OCI-LY3 (cell line): ENCODE measurements around the gene LAMC1.

Experiments used
- H2AFZ ChIP-seq: fragments of 200-600, 300-600 bp; shearing (Covaris generic); 2 replicates; pipeline ENCODE4 v1.6.0; 2014; ENCODE audit warnings: antibody characterized with exemption, low read depth, low read length
- H3K27ac ChIP-seq: fragments of 200-600, 300-600 bp; sonication (generic); 2 replicates; pipeline ENCODE4 v1.5.1; 2014; ENCODE audit warnings: mild to moderate bottlenecking, low read length, moderate library complexity, mixed read lengths
- H3K27me3 ChIP-seq: fragments of 200-600, 300-600 bp; sonication (generic); 2 replicates; pipeline ENCODE4 v1.6.1; 2014; ENCODE audit warnings: low read depth, low read length, mixed read lengths
- H3K36me3 ChIP-seq: fragments of 200-600, 300-600 bp; sonication (generic); replicated peaks from 2 replicates; pipeline ENCODE3; 2014; ENCODE audit warnings: low read depth, low read length, mixed read lengths
- H3K4me1 ChIP-seq: fragments of 300-600, 200-600 bp; sonication (generic); 2 replicates; pipeline ENCODE4 v1.6.1; 2014; ENCODE audit warnings: low read length, mixed read lengths
- H3K4me2 ChIP-seq: fragments of 200-600, 300-600 bp; sonication (generic); 2 replicates; pipeline ENCODE4 v1.6.1; 2014; ENCODE audit warnings: low read length, mixed read lengths
- H3K4me3 ChIP-seq: fragments of 300-600, 200-600 bp; sonication (generic); 2 replicates; pipeline ENCODE4 v1.5.1; 2014; ENCODE audit warnings: antibody characterized with exemption, mild to moderate bottlenecking, low read length, moderate library complexity
- H3K79me2 ChIP-seq: fragments of 300-600, 200-600 bp; shearing (Covaris generic); 2 replicates; pipeline ENCODE4 v1.6.1; 2014; ENCODE audit warnings: mild to moderate bottlenecking, low read length, mixed read lengths
- H3K9ac ChIP-seq: fragments of 300-600, 200-600 bp; shearing (Covaris generic); 2 replicates; pipeline ENCODE4 v1.6.0; 2014; ENCODE audit warnings: mild to moderate bottlenecking, low read length, moderate library complexity
- H3K9me3 ChIP-seq: fragments of 200-600, 300-600 bp; shearing (Covaris generic); 2 replicates; pipeline ENCODE4 v1.6.1; 2014; ENCODE audit warnings: low read length, mixed read lengths; ENCODE audit not compliant: insufficient read depth
- H4K20me1 ChIP-seq: fragments of 200-600, 300-600 bp; sonication (generic); 2 replicates; pipeline ENCODE4 v1.6.1; 2016; ENCODE audit warnings: low read length, mixed read lengths; ENCODE audit not compliant: insufficient read depth
- CTCF ChIP-seq: fragments of 200-600, 300-600 bp; sonication (generic); IDR thresholded peaks from 2 replicates; pipeline ENCODE4 v1.5.1; 2014; ENCODE audit warnings: antibody characterized with exemption, low read length, low read depth
- EZH2phosphoT487 ChIP-seq: fragments of 200-600 bp; shearing (Covaris generic); IDR thresholded peaks from 2 replicates; pipeline ENCODE4 v1.6.1; 2018; ENCODE audit warnings: antibody characterized with exemption, mixed run types, low read depth

Gene LAMC1

GRCh38 chr1:183092350-183092749 is 69.1 kb downstream of the LAMC1 start:
- Histone ChIP-seq H3K36me3 (no peaks in the 10 kb centered on the region), H3K4me3 (no peak overlapping the region), H3K4me1 (peaks cover 7% of the 10 kb centered on the region), H3K9ac (no peak overlapping the region), H3K4me2 (no peak overlapping the region), H3K27ac (no peak overlapping the region), H2AFZ (no peak overlapping the region), H3K27me3 (no peaks in the 10 kb centered on the region), H3K79me2 (0 out of 2 replicates have a peak, but pooled peaks cover 6% of the 10 kb centered on the region), H4K20me1 (peaks cover 14% of the 10 kb centered on the region; the same call in 1 of the 2 replicates), H3K9me3 (no peaks in the 10 kb centered on the region)
- TF ChIP-seq CTCF = no peak
- no peak for TF ChIP-seq EZH2phosphoT487

- Histone ChIP-seq H3K27me3 (no peaks in the 10 kb centered on the region), H3K4me1 (peaks cover 7% of the 10 kb centered on the region), H3K4me3 (no peak overlapping the region), H3K36me3 (no peaks in the 10 kb centered on the region), H3K79me2 (0 out of 2 replicates have a peak, but pooled peaks cover 9% of the 10 kb centered on the region), H3K9ac (no peak overlapping the region), H3K4me2 (no peak overlapping the region), H4K20me1 (peaks cover 18% of the 10 kb centered on the region; the same call in 1 of the 2 replicates), H2AFZ (no peak overlapping the region), H3K27ac (no peak overlapping the region), H3K9me3 (no peaks in the 10 kb centered on the region)
- TF ChIP-seq EZH2phosphoT487 = no peak
- TF ChIP-seq CTCF = no peak
Observed at GRCh38 chr1:183093066-183093668, 69.9 kb downstream of the LAMC1 start.

- no peaks in the 10 kb centered on the region for H3K27me3 ChIP-seq
- peaks cover 18% of the 10 kb centered on the region; the same call in 1 of the 2 replicates for H4K20me1 ChIP-seq
- H3K27ac ChIP-seq = no peak overlapping the region
- no peak overlapping the region for H2AFZ ChIP-seq
- H3K79me2 ChIP-seq = 0 out of 2 replicates have a peak, but pooled peaks cover 8% of the 10 kb centered on the region
- TF ChIP-seq CTCF (no peak), EZH2phosphoT487 (no peak)
- no peak overlapping the region for H3K4me3 ChIP-seq
- H3K4me1 ChIP-seq = peaks cover 7% of the 10 kb centered on the region
- no peaks in the 10 kb centered on the region for H3K36me3 ChIP-seq
- no peak overlapping the region for H3K4me2 ChIP-seq
- H3K9ac ChIP-seq = no peak overlapping the region
- H3K9me3 ChIP-seq = no peaks in the 10 kb centered on the region
Observed at GRCh38 chr1:183093786-183094298, 70.6 kb downstream of the LAMC1 start.

- TF ChIP-seq EZH2phosphoT487 = no peak
- no peak for TF ChIP-seq CTCF
- Histone ChIP-seq H3K36me3 (no peaks in the 10 kb centered on the region), H3K27me3 (no peaks in the 10 kb centered on the region), H2AFZ (no peak overlapping the region), H3K4me3 (no peak overlapping the region), H3K4me2 (no peak overlapping the region), H3K4me1 (peaks cover 7% of the 10 kb centered on the region), H4K20me1 (peaks cover 18% of the 10 kb centered on the region; the same call in 1 of the 2 replicates), H3K27ac (no peak overlapping the region), H3K79me2 (0 out of 2 replicates have a peak, but pooled peaks cover 5% of the 10 kb centered on the region), H3K9ac (no peak overlapping the region), H3K9me3 (no peaks in the 10 kb centered on the region)
Observed at GRCh38 chr1:183094351-183094750, 71.1 kb downstream of the LAMC1 start.
